Measurements from ENCODE around the gene FRMPD2. TPM values are rescaled to one million over a fixed set of nuclear protein-coding genes. Genes with fewer than 3 reads are reported as not detected.

Gene FRMPD2
- total RNA-seq, 1 experiment from 2014 or later = 1.1 TPM

GRCh38 chr10:48240196-48240595 is 34.3 kb downstream of the FRMPD2 start:
- Mint-ChIP-seq H3K27ac (no peak overlapping the region), H3K4me1 (peaks cover 29% of the 10 kb centered on the region), H3K27me3 (ENCODE audit: low read depth) (no peaks in the 10 kb centered on the region; the same call in 1 of the 2 replicates), H3K9me3 (no peaks in the 10 kb centered on the region), H3K36me3 (no peaks in the 10 kb centered on the region), H3K4me3 (no peak overlapping the region)
- ChIA-PET CTCF (no interaction called here), POLR2A (no interaction called here)
- DNase-seq (ENCODE audit: low spot score) = no peak
- ATAC-seq = no peak
- TF ChIP-seq ZNF671 (CRISPR knock-in tag; IDR thresholded peaks at IDR 0.05) (no peak), ZMAT4 (CRISPR knock-in tag; IDR thresholded peaks at IDR 0.05) (no peak), ZNF138 (CRISPR knock-in tag; conservative IDR thresholded peaks at IDR 0.05) (no peak), GABPB1 (CRISPR knock-in tag; IDR thresholded peaks at IDR 0.05) (no peak), ZNF423 (CRISPR knock-in tag; IDR thresholded peaks at IDR 0.05) (no peak), MLX (CRISPR knock-in tag; IDR thresholded peaks at IDR 0.05) (no peak), ATF6 (CRISPR knock-in tag; IDR thresholded peaks at IDR 0.05) (no peak)

- Mint-ChIP-seq H3K4me3 (no peak overlapping the region), H3K9me3 (no peaks in the 10 kb centered on the region), H3K36me3 (no peaks in the 10 kb centered on the region), H3K27me3 (ENCODE audit: low read depth) (no peaks in the 10 kb centered on the region; the same call in 1 of the 2 replicates), H3K27ac (no peak overlapping the region), H3K4me1 (peaks cover 29% of the 10 kb centered on the region)
- CTCF ChIA-PET = interaction anchor here (1.4 kb wide), 1 partner anchor 50 kb away, joined by 3 read pairs; no protein-coding TSS in a partner anchor
- no peak for DNase-seq (ENCODE audit: low spot score)
- POLR2A ChIA-PET = no interaction called here
- ATAC-seq = no peak
- TF ChIP-seq OVOL2 (CRISPR knock-in tag; IDR thresholded peaks at IDR 0.05; ENCODE audit: borderline replicate concordance) = no peak
- TF ChIP-seq, protein P1, sequence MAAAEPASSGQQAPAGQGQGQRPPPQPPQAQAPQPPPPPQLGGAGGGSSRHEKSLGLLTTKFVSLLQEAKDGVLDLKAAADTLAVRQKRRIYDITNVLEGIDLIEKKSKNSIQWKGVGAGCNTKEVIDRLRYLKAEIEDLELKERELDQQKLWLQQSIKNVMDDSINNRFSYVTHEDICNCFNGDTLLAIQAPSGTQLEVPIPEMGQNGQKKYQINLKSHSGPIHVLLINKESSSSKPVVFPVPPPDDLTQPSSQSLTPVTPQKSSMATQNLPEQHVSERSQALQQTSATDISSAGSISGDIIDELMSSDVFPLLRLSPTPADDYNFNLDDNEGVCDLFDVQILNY (CRISPR knock-in tag; IDR thresholded peaks at IDR 0.05) = no peak
- no peak for TF ChIP-seq SOX15 (CRISPR knock-in tag; IDR thresholded peaks at IDR 0.05)
- TF ChIP-seq ZNF532 (CRISPR knock-in tag; IDR thresholded peaks at IDR 0.05; ENCODE audit: borderline replicate concordance) = no peak
- TF ChIP-seq ATF3 (CRISPR knock-in tag; conservative IDR thresholded peaks at IDR 0.05) = no peak
- TF ChIP-seq, protein P2, sequence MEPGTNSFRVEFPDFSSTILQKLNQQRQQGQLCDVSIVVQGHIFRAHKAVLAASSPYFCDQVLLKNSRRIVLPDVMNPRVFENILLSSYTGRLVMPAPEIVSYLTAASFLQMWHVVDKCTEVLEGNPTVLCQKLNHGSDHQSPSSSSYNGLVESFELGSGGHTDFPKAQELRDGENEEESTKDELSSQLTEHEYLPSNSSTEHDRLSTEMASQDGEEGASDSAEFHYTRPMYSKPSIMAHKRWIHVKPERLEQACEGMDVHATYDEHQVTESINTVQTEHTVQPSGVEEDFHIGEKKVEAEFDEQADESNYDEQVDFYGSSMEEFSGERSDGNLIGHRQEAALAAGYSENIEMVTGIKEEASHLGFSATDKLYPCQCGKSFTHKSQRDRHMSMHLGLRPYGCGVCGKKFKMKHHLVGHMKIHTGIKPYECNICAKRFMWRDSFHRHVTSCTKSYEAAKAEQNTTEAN (CRISPR knock-in tag; IDR thresholded peaks at IDR 0.05) = no peak
- no peak for TF ChIP-seq NR3C1 (CRISPR knock-in tag; conservative IDR thresholded peaks at IDR 0.05; ENCODE audit: low read depth)
- TF ChIP-seq, protein P3, sequence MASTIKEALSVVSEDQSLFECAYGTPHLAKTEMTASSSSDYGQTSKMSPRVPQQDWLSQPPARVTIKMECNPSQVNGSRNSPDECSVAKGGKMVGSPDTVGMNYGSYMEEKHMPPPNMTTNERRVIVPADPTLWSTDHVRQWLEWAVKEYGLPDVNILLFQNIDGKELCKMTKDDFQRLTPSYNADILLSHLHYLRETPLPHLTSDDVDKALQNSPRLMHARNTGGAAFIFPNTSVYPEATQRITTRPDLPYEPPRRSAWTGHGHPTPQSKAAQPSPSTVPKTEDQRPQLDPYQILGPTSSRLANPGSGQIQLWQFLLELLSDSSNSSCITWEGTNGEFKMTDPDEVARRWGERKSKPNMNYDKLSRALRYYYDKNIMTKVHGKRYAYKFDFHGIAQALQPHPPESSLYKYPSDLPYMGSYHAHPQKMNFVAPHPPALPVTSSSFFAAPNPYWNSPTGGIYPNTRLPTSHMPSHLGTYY (CRISPR knock-in tag; IDR thresholded peaks at IDR 0.05) = no peak
- no peak for TF ChIP-seq MYBL2 (CRISPR knock-in tag; IDR thresholded peaks at IDR 0.05)
- no peak for TF ChIP-seq ZNF512 (CRISPR knock-in tag; IDR thresholded peaks at IDR 0.05; ENCODE audit: borderline replicate concordance)
- no peak for TF ChIP-seq ZMAT4 (CRISPR knock-in tag; IDR thresholded peaks at IDR 0.05)
- TF ChIP-seq ZSCAN18 (CRISPR knock-in tag; IDR thresholded peaks at IDR 0.05) = no peak
- no peak for TF ChIP-seq RORB (CRISPR knock-in tag; IDR thresholded peaks at IDR 0.05)
Measured at GRCh38 chr10:48239618-48240017, 34.9 kb downstream of the FRMPD2 start.

Measured in WTC11 (cell line).